IMR-90 (cell line): ENCODE data around the gene POMT1. TPM values are rescaled to one million over a fixed set of nuclear protein-coding genes. Genes with fewer than 3 reads are reported as not detected.

Source experiments
- ATAC-seq: fragments of 200-7000 bp; cut with Tn5 transposase; 2 replicates; pipeline ENCODE4 v1.9.1; 2020; ENCODE audit warnings: low read depth, mild to moderate bottlenecking, moderate library complexity
- BruUV-seq: library from RNA; stranded (reverse); fragments of 400-500 nt; replicated peaks from 2 replicates; lab custom pipeline; 2021; lab: Mats Ljungman, UMichigan
- CTCF ChIA-PET: fragments of 300-600 bp; formaldehyde crosslinking; extraction: SDS; loops from one replicate; lab custom pipeline; 2021; ENCODE audit warnings: antibody characterized with exemption; lab: Yijun Ruan, JAX
- POLR2A ChIA-PET: fragments of 300-600 bp; sonication (Branson Sonifier 250); formaldehyde crosslinking; loops from one replicate; lab custom pipeline; 2022; ENCODE audit warnings: antibody characterized with exemption; ENCODE audit not compliant: unreplicated experiment; lab: Charles Lee
- DNase-seq: peaks from one replicate; pipeline ENCODE4 v3.0.0; 2013
- H2AFZ ChIP-seq: replicated peaks from 2 replicates; pipeline ENCODE3; 2013; ENCODE audit warnings: low read length, mild to moderate bottlenecking; ENCODE audit not compliant: poor library complexity
- H2AK5ac ChIP-seq: 2 replicates; pipeline ENCODE4 v1.6.1; 2013; ENCODE audit warnings: low read depth, low read length, inconsistent platforms
- H2AK9ac ChIP-seq: replicated peaks from 2 replicates; pipeline ENCODE3; 2013; ENCODE audit warnings: mild to moderate bottlenecking, low read depth, low read length, moderate library complexity; ENCODE audit not compliant: poor library complexity
- H2BK120ac ChIP-seq: 2 replicates; pipeline ENCODE4 v1.6.1; 2013; ENCODE audit warnings: low read depth, low read length, inconsistent platforms
- H2BK15ac ChIP-seq: 3 replicates; pipeline ENCODE4 v1.6.1; 2013; ENCODE audit warnings: low read depth, low read length, inconsistent platforms
- H2BK20ac ChIP-seq: 2 replicates; pipeline ENCODE4 v1.6.1; 2013; ENCODE audit warnings: low read depth, mild to moderate bottlenecking, inconsistent platforms, low read length, moderate library complexity
- H2BK5ac ChIP-seq: 2 replicates; pipeline ENCODE4 v1.6.1; 2013; ENCODE audit warnings: mild to moderate bottlenecking, low read depth, low read length, inconsistent platforms; ENCODE audit not compliant: poor library complexity, severe bottlenecking
- H3K14ac ChIP-seq: replicated peaks from 2 replicates; pipeline ENCODE4 v1.6.1; 2013; ENCODE audit warnings: low read depth, low read length, inconsistent platforms
- H3K18ac ChIP-seq: 2 replicates; pipeline ENCODE4 v1.6.1; 2013; ENCODE audit warnings: low read depth, low read length, control low read depth
- H3K23ac ChIP-seq: 2 replicates; pipeline ENCODE4 v1.6.1; 2013; ENCODE audit warnings: low read depth, low read length, inconsistent platforms
- H3K27ac ChIP-seq: 2 replicates; pipeline ENCODE4 v1.5.1; 2013; ENCODE audit warnings: mild to moderate bottlenecking, control low read depth, low read length; ENCODE audit not compliant: insufficient read depth
- H3K27me3 ChIP-seq: 2 replicates; pipeline ENCODE4 v1.6.1; 2013; ENCODE audit warnings: low read length; ENCODE audit not compliant: control insufficient read depth, insufficient read depth
- H3K36me3 ChIP-seq: 2 replicates; pipeline ENCODE4 v1.6.1; 2013; ENCODE audit warnings: low read length, mixed read lengths; ENCODE audit not compliant: control insufficient read depth, insufficient read depth
- H3K4ac ChIP-seq: 2 replicates; pipeline ENCODE4 v1.6.1; 2013; ENCODE audit warnings: low read depth, low read length, inconsistent platforms
- H3K4me1 ChIP-seq: 2 replicates; pipeline ENCODE4 v1.6.1; 2013; ENCODE audit warnings: low read length, mixed read lengths; ENCODE audit not compliant: control insufficient read depth, insufficient read depth
- H3K4me2 ChIP-seq: 2 replicates; pipeline ENCODE4 v1.6.1; 2013; ENCODE audit warnings: low read depth, mild to moderate bottlenecking, control low read depth, low read length, moderate library complexity
- H3K4me3 ChIP-seq: 2 replicates; pipeline ENCODE4 v1.5.1; 2013; ENCODE audit warnings: low read depth, mild to moderate bottlenecking, control low read depth, low read length, moderate library complexity; ENCODE audit not compliant: insufficient read depth
- H3K56ac ChIP-seq: 2 replicates; pipeline ENCODE4 v1.6.1; 2013; ENCODE audit warnings: low read length, inconsistent platforms; ENCODE audit not compliant: insufficient read depth; ENCODE audit errors: extremely low read depth
- H3K79me1 ChIP-seq, 2 experiments: 2 replicates each; pipeline ENCODE4 v1.6.1; 2013; ENCODE audit warnings: low read length in 2 of 2, inconsistent platforms in 1 of 2, low read depth in 1 of 2
- H3K9ac ChIP-seq: 2 replicates; pipeline ENCODE4 v1.6.1; 2013; ENCODE audit warnings: low read depth, low read length, control low read depth
- H3K9me1 ChIP-seq: 2 replicates; pipeline ENCODE4 v1.6.1; 2013; ENCODE audit warnings: low read length, inconsistent platforms; ENCODE audit not compliant: insufficient read depth
- H3K9me3 ChIP-seq: 2 replicates; pipeline ENCODE4 v1.6.1; 2013; ENCODE audit warnings: low read length; ENCODE audit not compliant: control insufficient read depth, insufficient read depth
- H4K20me1 ChIP-seq: 2 replicates; pipeline ENCODE4 v1.6.1; 2013; ENCODE audit warnings: low read length, inconsistent platforms; ENCODE audit not compliant: insufficient read depth
- H4K5ac ChIP-seq: 2 replicates; pipeline ENCODE4 v1.6.1; 2013; ENCODE audit warnings: mild to moderate bottlenecking, low read depth, low read length, control low read depth
- H4K8ac ChIP-seq, 2 experiments: 2 replicates each; pipeline ENCODE4 v1.6.1; 2013; ENCODE audit warnings: low read depth in 2 of 2, low read length in 2 of 2, control low read depth in 1 of 2, inconsistent platforms in 1 of 2
- H4K91ac ChIP-seq: 2 replicates; pipeline ENCODE4 v1.6.1; 2013; ENCODE audit warnings: low read depth, low read length, inconsistent platforms; ENCODE audit not compliant: insufficient read depth
- BHLHE40 ChIP-seq: fragments of 150-350 bp; IDR thresholded peaks from 2 replicates; pipeline ENCODE4 v1.6.1; 2016; ENCODE audit warnings: mild to moderate bottlenecking, low read depth, low read length
- CEBPB ChIP-seq: IDR thresholded peaks from 2 replicates; pipeline ENCODE4 v1.6.1; 2012; ENCODE audit warnings: low read depth, low read length, improper control_type of control experiment
- CHD1 ChIP-seq: IDR thresholded peaks from 2 replicates; pipeline ENCODE4 v1.6.1; 2012; ENCODE audit warnings: low read depth, low read length, improper control_type of control experiment
- CTCF ChIP-seq: conservative IDR thresholded peaks from 2 replicates; pipeline ENCODE4 v1.5.1; 2012; ENCODE audit warnings: mild to moderate bottlenecking, low read depth, low read length, improper control_type of control experiment
- ELK1 ChIP-seq: fragments of 150-350 bp; IDR thresholded peaks from 2 replicates; pipeline ENCODE4 v1.6.1; 2016; ENCODE audit warnings: low read depth, mild to moderate bottlenecking, low read length, moderate library complexity, borderline replicate concordance
- FOS ChIP-seq: fragments of 150-350 bp; IDR thresholded peaks from 2 replicates; pipeline ENCODE4 v1.6.1; 2016; ENCODE audit warnings: low read depth, low read length
- MAFK ChIP-seq: IDR thresholded peaks from 2 replicates; pipeline ENCODE4 v1.6.1; 2012; ENCODE audit warnings: low read depth, low read length, improper control_type of control experiment
- MAZ ChIP-seq: IDR thresholded peaks from 2 replicates; pipeline ENCODE4 v1.6.1; 2012; ENCODE audit warnings: low read depth, mild to moderate bottlenecking, low read length, improper control_type of control experiment, moderate library complexity, borderline replicate concordance
- MXI1 ChIP-seq: IDR thresholded peaks from 2 replicates; pipeline ENCODE4 v1.6.1; 2012; ENCODE audit warnings: low read depth, mild to moderate bottlenecking, low read length, moderate library complexity, borderline replicate concordance
- NFE2L2 ChIP-seq: fragments of 150-350 bp; IDR thresholded peaks from 2 replicates; pipeline ENCODE4 v1.6.1; 2016; ENCODE audit warnings: low read depth, mild to moderate bottlenecking, low read length
- POLR2A ChIP-seq: IDR thresholded peaks from 2 replicates; pipeline ENCODE4 v1.6.1; 2012; ENCODE audit warnings: mild to moderate bottlenecking, low read depth, low read length
- RAD21 ChIP-seq: IDR thresholded peaks from 2 replicates; pipeline ENCODE4 v1.6.1; 2012; ENCODE audit warnings: low read length, improper control_type of control experiment
- RCOR1 ChIP-seq: IDR thresholded peaks from 2 replicates; pipeline ENCODE4 v1.6.1; 2012; ENCODE audit warnings: mild to moderate bottlenecking, low read length, improper control_type of control experiment; ENCODE audit not compliant: insufficient replicate concordance
- RFX5 ChIP-seq: IDR thresholded peaks from 2 replicates; pipeline ENCODE4 v1.8.0; 2012; ENCODE audit warnings: low read depth, mild to moderate bottlenecking, low read length, moderate library complexity
- SMC3 ChIP-seq: fragments of 150-350 bp; IDR thresholded peaks from 2 replicates; pipeline ENCODE4 v1.6.1; 2016; ENCODE audit warnings: low read depth, mild to moderate bottlenecking, antibody characterized with exemption, low read length, moderate library complexity
- USF2 ChIP-seq: fragments of 150-350 bp; IDR thresholded peaks from 2 replicates; pipeline ENCODE4 v1.6.1; 2017; ENCODE audit warnings: mild to moderate bottlenecking, antibody characterized with exemption, low read length, low read depth
- WGBS, 2 experiments: methylation state at CpG; one replicate each; pipeline versions ENCODE4 v1.1.5 to v1.1.7; 2013; ENCODE audit warnings: missing lambda C conversion rate in 2 of 2; ENCODE audit not compliant: insufficient read length in 1 of 2; ENCODE audit errors: extremely low coverage in 2 of 2; 5-methylcytosine and 5-hydroxymethylcytosine counted together
- dilution Hi-C: fragments of 300-500 bp; cut with HindIII; formaldehyde crosslinking; loops from one replicate; pipeline ENCODE4 v1.14.3; 2018; ENCODE audit warnings: low sequenced_read_pairs; ENCODE audit not compliant: unreplicated experiment
- in situ Hi-C: fragments of 300-500 bp; cut with MboI; formaldehyde crosslinking; loops from 3 replicates; pipeline ENCODE4 v1.14.3; 2019; ENCODE audit warnings: low sequenced_read_pairs, inconsistent platforms, mixed read lengths
- intact Hi-C: fragments of 100-400 bp; cut with micrococcal nuclease; formaldehyde crosslinking; loops from 2 replicates; pipeline ENCODE4 v1.10.0; 2022
- polyA plus RNA-seq, 3 experiments: library from polyadenylated mRNA; depleted of rRNA; stranded (reverse); fragments of >200 nt; gene quantifications; 2 replicates each; pipeline ENCODE4 v1.2.3, GENCODE V29; 2012; ENCODE audit warnings: low replicate concordance in 1 of 3
- total RNA-seq: library from RNA; depleted of rRNA; stranded (reverse); fragments of >200 nt; gene quantifications from 2 replicates; pipeline ENCODE4 v1.2.3, GENCODE V29; 2012

Gene POMT1
- total and polyA plus RNA-seq, 2 of the 4 experiments (the other 2 are of a cell fraction), result 24.2 to 36.5 TPM

- Histone ChIP-seq H2AK9ac (peak overlapping the region; percentile 48), H3K14ac (no peak overlapping the region), H3K9ac (no peak overlapping the region), H3K9me3 (no peaks in the 10 kb centered on the region), H3K4me3 (no peak overlapping the region), H2BK20ac (no peak overlapping the region), H2AFZ (no peak overlapping the region), H2BK15ac (no peak overlapping the region), H3K36me3 (peaks cover 90% of the 10 kb centered on the region), H3K4me1 (no peaks in the 10 kb centered on the region), H2BK120ac (no peak overlapping the region), H4K20me1 (peaks cover 23% of the 10 kb centered on the region; the same call in 1 of the 2 replicates), H3K27me3 (no peaks in the 10 kb centered on the region), H3K79me1 (peaks cover 37 to 57% of the 10 kb centered on the region in 2 experiments), H4K8ac (no peak overlapping the region), H4K5ac (no peak overlapping the region), H3K18ac (no peak overlapping the region), H3K56ac (no peak overlapping the region), H3K4ac (no peak overlapping the region), H2BK5ac (no peak overlapping the region), H3K27ac (no peak overlapping the region), H3K23ac (no peak overlapping the region), H2AK5ac (no peak overlapping the region), H3K9me1 (no peaks in the 10 kb centered on the region), H4K91ac (no peak overlapping the region), H3K4me2 (no peak overlapping the region)
- dilution Hi-C loops, result no loop called here
- WGBS, 2 experiments, result 100% methylated on average over 4 of the region's 7 CpGs; no CpG with 5 or more reads in 1 of the 2 experiments
- in situ Hi-C loops, result no loop called here
- intact Hi-C loops, result no loop called here
- no peak for ATAC-seq
- TF ChIP-seq RCOR1 (no peak), MAZ (no peak), NFE2L2 (no peak), POLR2A (no peak), SMC3 (no peak), BHLHE40 (no peak), RAD21 (no peak), CTCF (no peak), MXI1 (no peak), CEBPB (no peak), ELK1 (no peak), RFX5 (no peak), FOS (no peak), CHD1 (no peak), USF2 (no peak), MAFK (no peak)
- no peak for DNase-seq
- ChIA-PET POLR2A (no interaction called here), CTCF (no interaction called here)
- BruUV-seq, result no TSS peak
These were observed 18.7 kb upstream of the POMT1 start for GRCh38 chr9:131484051-131484445.
